IPS DF 6.9 (cell line): ENCODE measurements around the gene ZNF460.
A peak's percentile ranks its signal among the peaks of the same experiment; 100 is the strongest.

Experiments used
- DNase-seq: peaks from one replicate; pipeline ENCODE4 v3.0.0-alpha.2; 2013; ENCODE audit warnings: low read depth, low spot score
- H3K27ac ChIP-seq: one replicate; pipeline ENCODE4 v1.5.1; 2013; ENCODE audit warnings: low read length, control low read depth
- H3K27me3 ChIP-seq: 2 replicates; pipeline ENCODE4 v1.6.1; 2013; ENCODE audit warnings: mild to moderate bottlenecking, low read length; ENCODE audit not compliant: control insufficient read depth, insufficient read depth
- H3K36me3 ChIP-seq: 2 replicates; pipeline ENCODE4 v1.6.1; 2013; ENCODE audit warnings: low read length; ENCODE audit not compliant: control insufficient read depth, insufficient read depth
- H3K4me1 ChIP-seq: 2 replicates; pipeline ENCODE4 v1.6.1; 2013; ENCODE audit warnings: low read length; ENCODE audit not compliant: control insufficient read depth, insufficient read depth
- H3K4me3 ChIP-seq: 2 replicates; pipeline ENCODE4 v1.5.1; 2013; ENCODE audit warnings: mild to moderate bottlenecking, low read length
- H3K9me3 ChIP-seq: 2 replicates; pipeline ENCODE4 v1.6.1; 2013; ENCODE audit warnings: low read length, inconsistent platforms; ENCODE audit not compliant: control insufficient read depth, insufficient read depth
- WGBS: extraction: QIAGEN DNeasy Blood & Tissue Kit; methylation state at CpG from one replicate; pipeline ENCODE4 v1.1.7; 2013; ENCODE audit warnings: mixed read lengths, missing lambda C conversion rate; ENCODE audit not compliant: insufficient read length, insufficient coverage; 5-methylcytosine and 5-hydroxymethylcytosine counted together

Gene ZNF460

GRCh38 chr19:57279418-57280164, 694 bp upstream of the ZNF460 start:
- Histone ChIP-seq H3K27ac (no peak overlapping the region), H3K4me1 (no peaks in the 10 kb centered on the region)
- no CpG with 5 or more reads among the region's 25 CpGs for WGBS

DNA sequence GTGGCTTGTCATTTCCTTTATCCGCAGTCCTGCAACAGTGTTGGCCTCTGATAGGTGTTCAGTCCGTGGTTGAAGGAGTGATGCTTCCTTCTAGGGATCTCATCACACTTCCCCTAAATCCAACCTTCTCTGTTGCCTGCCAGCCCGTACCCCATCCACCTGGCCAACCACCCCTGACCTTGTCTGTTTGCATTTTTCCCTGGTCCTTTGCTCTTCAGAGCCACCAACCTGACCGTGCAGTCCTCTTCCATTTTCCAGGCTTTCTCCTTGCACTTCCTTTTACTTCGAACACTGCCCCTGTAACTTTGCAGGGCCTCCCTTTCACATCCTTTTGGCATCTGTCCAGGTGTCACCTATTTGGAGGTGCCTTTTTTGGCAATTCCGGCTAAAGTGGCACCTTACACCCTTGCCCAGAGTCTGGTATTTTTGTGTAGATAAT, 696 bp downstream of the ZNF460 start:
- peak overlapping the region; percentile 69; the same call in 1 of the 2 replicates for H3K4me3 ChIP-seq

More at GRCh38 chr19:57279418-57280164, 694 bp upstream of the ZNF460 start:
- H3K9me3 ChIP-seq = no peaks in the 10 kb centered on the region
- peaks cover 3% of the 10 kb centered on the region; the same call in 1 of the 2 replicates for H3K36me3 ChIP-seq
- H3K4me3 ChIP-seq = peak overlapping the region; percentile 70
- peak; percentile 73 for DNase-seq
- no peaks in the 10 kb centered on the region for H3K27me3 ChIP-seq

DNA sequence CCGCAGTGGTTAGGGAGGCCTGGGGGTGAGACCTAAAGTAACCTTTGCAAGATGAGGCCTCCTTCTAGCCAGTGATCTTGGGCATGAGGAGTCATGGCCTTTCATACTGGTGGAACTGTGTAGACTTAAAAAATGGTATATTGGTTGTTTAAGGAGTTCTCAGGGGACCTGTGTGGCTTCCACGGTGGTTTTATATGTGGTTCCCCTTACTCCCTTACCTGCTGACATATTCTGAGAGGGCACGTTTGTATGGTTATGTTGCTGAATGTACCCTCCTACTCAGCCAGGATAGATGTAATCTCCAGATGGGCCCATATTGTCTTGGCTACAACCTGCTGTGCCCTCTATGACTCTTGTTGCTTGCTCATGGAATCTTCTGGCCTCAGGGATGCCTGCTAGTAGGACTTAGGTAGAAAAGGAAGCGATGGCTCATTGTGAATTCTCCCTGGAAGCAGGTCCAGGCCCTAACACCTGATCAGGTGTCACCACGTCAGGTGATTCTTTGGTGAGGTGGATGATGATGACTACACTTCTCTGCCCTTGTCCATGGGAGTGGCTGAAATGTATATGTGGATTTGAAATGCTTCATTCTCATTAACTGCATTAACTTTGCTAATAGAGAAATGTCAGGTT, 1.8 kb downstream of the ZNF460 start:
- no peak overlapping the region for H3K4me3 ChIP-seq
- H3K36me3 ChIP-seq = peaks cover 3% of the 10 kb centered on the region; the same call in 1 of the 2 replicates
- H3K27me3 ChIP-seq = no peaks in the 10 kb centered on the region
- no peak for DNase-seq
- no CpG with 5 or more reads among the region's 5 CpGs for WGBS
- no peak overlapping the region for H3K27ac ChIP-seq
- H3K9me3 ChIP-seq = no peaks in the 10 kb centered on the region
- no peaks in the 10 kb centered on the region for H3K4me1 ChIP-seq

More for the DNA sequence above, 696 bp downstream of the ZNF460 start:
- Histone ChIP-seq H3K4me1 (no peaks in the 10 kb centered on the region), H3K27me3 (no peaks in the 10 kb centered on the region), H3K27ac (no peak overlapping the region), H3K9me3 (no peaks in the 10 kb centered on the region), H3K36me3 (peaks cover 3% of the 10 kb centered on the region; the same call in 1 of the 2 replicates)
- no CpG with 5 or more reads among the region's 6 CpGs for WGBS
- DNase-seq = no peak

GRCh38 chr19:57288373-57288772, 8.1 kb downstream of the ZNF460 start:
- Histone ChIP-seq H3K4me3 (no peak overlapping the region), H3K9me3 (no peaks in the 10 kb centered on the region), H3K4me1 (no peaks in the 10 kb centered on the region), H3K36me3 (peaks cover 25% of the 10 kb centered on the region; the same call in 1 of the 2 replicates), H3K27me3 (no peaks in the 10 kb centered on the region), H3K27ac (no peak overlapping the region)
- WGBS = no CpG with 5 or more reads among the region's 4 CpGs
- DNase-seq = no peak

DNA sequence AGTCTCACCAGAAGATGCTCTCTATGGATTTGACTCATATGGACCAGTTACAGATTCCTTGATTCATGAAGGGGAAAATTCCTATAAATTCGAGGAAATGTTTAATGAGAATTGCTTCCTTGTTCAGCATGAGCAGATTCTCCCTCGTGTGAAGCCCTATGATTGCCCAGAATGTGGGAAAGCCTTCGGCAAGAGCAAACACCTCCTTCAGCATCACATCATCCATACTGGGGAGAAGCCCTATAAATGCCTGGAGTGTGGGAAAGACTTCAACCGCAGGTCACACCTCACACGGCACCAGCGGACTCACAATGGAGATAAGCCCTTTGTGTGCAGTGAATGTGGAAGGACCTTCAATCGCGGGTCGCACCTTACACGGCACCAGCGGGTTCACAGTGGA, 10.7 kb downstream of the ZNF460 start:
- H3K4me1 ChIP-seq = no peaks in the 10 kb centered on the region
- no CpG with 5 or more reads among the region's 11 CpGs for WGBS
- no peak overlapping the region for H3K4me3 ChIP-seq
- peaks cover 22% of the 10 kb centered on the region; the same call in 1 of the 2 replicates for H3K36me3 ChIP-seq
- no peak for DNase-seq
- no peaks in the 10 kb centered on the region for H3K9me3 ChIP-seq
- H3K27ac ChIP-seq = no peak overlapping the region
- no peaks in the 10 kb centered on the region for H3K27me3 ChIP-seq

- no CpG with 5 or more reads among the region's 1 CpG for WGBS
- DNase-seq = no peak
- H3K36me3 ChIP-seq = peaks cover 22% of the 10 kb centered on the region; the same call in 1 of the 2 replicates
Observed at GRCh38 chr19:57292547-57292946, 12.3 kb downstream of the ZNF460 start.

DNA sequence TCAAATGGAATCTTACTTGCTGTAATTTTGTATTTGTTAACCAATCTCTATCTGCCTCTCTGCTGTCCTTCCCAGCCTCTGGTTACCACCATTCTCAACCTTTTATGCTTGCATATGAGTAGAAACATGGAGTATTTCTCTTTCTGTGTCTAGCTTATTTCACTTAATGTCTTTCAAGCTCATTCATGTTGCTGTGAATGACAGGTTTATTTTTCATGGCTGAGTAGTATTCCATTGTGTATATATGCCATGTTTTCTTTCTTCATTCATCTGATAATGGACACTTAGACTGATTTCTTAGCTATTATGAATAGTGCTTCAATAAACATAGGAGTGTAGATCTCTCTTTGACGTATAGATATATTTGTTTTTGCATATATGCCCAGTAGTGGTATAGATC, 13.4 kb downstream of the ZNF460 start:
- H3K27ac ChIP-seq = no peak overlapping the region
- no CpG with 5 or more reads among the region's 1 CpG for WGBS
- no peaks in the 10 kb centered on the region for H3K9me3 ChIP-seq
- H3K4me1 ChIP-seq = no peaks in the 10 kb centered on the region
- H3K4me3 ChIP-seq = no peak overlapping the region
- no peak for DNase-seq
- H3K36me3 ChIP-seq = peaks cover 17% of the 10 kb centered on the region; the same call in 1 of the 2 replicates
- H3K27me3 ChIP-seq = no peaks in the 10 kb centered on the region

More at GRCh38 chr19:57292547-57292946, 12.3 kb downstream of the ZNF460 start:
- Histone ChIP-seq H3K27me3 (no peaks in the 10 kb centered on the region), H3K27ac (no peak overlapping the region), H3K9me3 (no peaks in the 10 kb centered on the region), H3K4me1 (no peaks in the 10 kb centered on the region), H3K4me3 (no peak overlapping the region)

DNA sequence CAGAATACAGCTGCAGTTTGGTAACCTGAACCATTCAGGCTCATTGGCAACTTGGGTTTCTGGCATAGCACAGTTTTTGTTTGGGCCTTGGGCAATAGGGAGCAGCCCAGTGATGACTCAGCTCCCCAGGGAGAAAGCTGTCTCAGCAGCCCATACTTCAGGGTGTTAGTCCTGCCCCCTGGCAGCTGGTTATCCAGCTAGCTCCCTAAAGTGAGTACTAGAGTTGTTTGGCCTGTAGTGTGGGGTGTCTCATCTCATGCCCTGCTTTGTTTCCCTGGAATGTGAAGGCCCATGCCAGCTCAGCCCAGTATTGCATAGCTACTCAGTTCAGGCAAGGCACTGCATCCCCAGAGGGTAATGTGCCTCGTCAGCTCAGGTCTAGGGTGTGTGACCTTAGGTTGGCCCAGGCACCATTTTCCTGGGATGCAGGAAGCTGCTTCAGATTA, 21.8 kb downstream of the ZNF460 start:
- no peaks in the 10 kb centered on the region for H3K27me3 ChIP-seq
- H3K4me1 ChIP-seq = no peaks in the 10 kb centered on the region; the same call in 1 of the 2 replicates
- no peak overlapping the region for H3K4me3 ChIP-seq
- no CpG with 5 or more reads among the region's 1 CpG for WGBS
- H3K9me3 ChIP-seq = no peaks in the 10 kb centered on the region
- no peak overlapping the region for H3K27ac ChIP-seq
- no peak for DNase-seq
- no peaks in the 10 kb centered on the region for H3K36me3 ChIP-seq

GRCh38 chr19:57302727-57303401, 22.6 kb downstream of the ZNF460 start:
- H3K27ac ChIP-seq = no peak overlapping the region
- H3K4me1 ChIP-seq = no peaks in the 10 kb centered on the region; the same call in 1 of the 2 replicates
- H3K36me3 ChIP-seq = no peaks in the 10 kb centered on the region
- no peak overlapping the region for H3K4me3 ChIP-seq
- no CpG with 5 or more reads among the region's 7 CpGs for WGBS
- DNase-seq = no peak
- no peaks in the 10 kb centered on the region for H3K9me3 ChIP-seq
- no peaks in the 10 kb centered on the region for H3K27me3 ChIP-seq

GRCh38 chr19:57305056-57305455, 24.8 kb downstream of the ZNF460 start:
- no peaks in the 10 kb centered on the region; the same call in 1 of the 2 replicates for H3K4me1 ChIP-seq
- WGBS = no CpG with 5 or more reads among the region's 1 CpG

More at GRCh38 chr19:57305056-57305455, 24.8 kb downstream of the ZNF460 start:
- H3K27me3 ChIP-seq = no peaks in the 10 kb centered on the region
- no peak for DNase-seq
- H3K4me3 ChIP-seq = no peak overlapping the region
- no peaks in the 10 kb centered on the region for H3K9me3 ChIP-seq
- no peak overlapping the region for H3K27ac ChIP-seq
- no peaks in the 10 kb centered on the region for H3K36me3 ChIP-seq
